GM18867 (cell line): ENCODE data around the gene LCORL.
A peak's percentile ranks its signal among the peaks of the same experiment; 100 is the strongest.
"Not testable (repeated sequence)": the region's sequence is repeated elsewhere in the genome, so short reads cannot be mapped to it uniquely, and the experiment has no call there.

Experiments
- ATAC-seq: cut with Tn5 transposase; IDR thresholded peaks from one replicate; pipeline ENCODE4 v1.9.1; 2021; ENCODE audit warnings: mild to moderate bottlenecking, moderate library complexity; ENCODE audit not compliant: unreplicated experiment

Gene LCORL

GRCh38 chr4:17865866-17866363 is 155.6 kb downstream of the LCORL start:
- ATAC-seq = no peak

GRCh38 chr4:17861906-17862305 is 159.6 kb downstream of the LCORL start:
- not testable (repeated sequence) for ATAC-seq

- no peak for ATAC-seq
Observed at GRCh38 chr4:17859793-17860406, 161.7 kb downstream of the LCORL start.

GRCh38 chr4:17854036-17854435 is 167.5 kb downstream of the LCORL start:
- ATAC-seq = no peak

- ATAC-seq = no peak
Observed at GRCh38 chr4:17851959-17852358, 169.6 kb downstream of the LCORL start.

GRCh38 chr4:17850295-17850694 is 171.3 kb downstream of the LCORL start:
- not testable (repeated sequence) for ATAC-seq

GRCh38 chr4:17846266-17846665 is 175.3 kb downstream of the LCORL start:
- no peak for ATAC-seq

GRCh38 chr4:17823871-17824669 is 197.5 kb downstream of the LCORL start:
- ATAC-seq = no peak

- peak; percentile 84 for ATAC-seq
Observed at GRCh38 chr4:17817027-17817426, 204.5 kb downstream of the LCORL start.

- ATAC-seq = no peak
Observed at GRCh38 chr4:17816142-17816541, 205.4 kb downstream of the LCORL start.

GRCh38 chr4:17814140-17814539 is 207.4 kb downstream of the LCORL start:
- no peak for ATAC-seq

GRCh38 chr4:17812801-17813200 is 208.8 kb downstream of the LCORL start:
- ATAC-seq = no peak

- ATAC-seq = no peak
Observed at GRCh38 chr4:17812125-17812524, 209.4 kb downstream of the LCORL start.

- peak; percentile 27 for ATAC-seq
Observed at GRCh38 chr4:17811078-17811603, 210.4 kb downstream of the LCORL start.

GRCh38 chr4:17810260-17811077 is 211.1 kb downstream of the LCORL start, which contains the start of the genes DCAF16 and NCAPG:
TSS of gene DCAF16 (minus strand) at chr4:17810757. CDS start at chr4:17804141, 6,616 bp downstream.
TSS of gene NCAPG (plus strand) at chr4:17810979. CDS start at chr4:17811078, 99 bp downstream.
- ATAC-seq = peak; percentile 88

GRCh38 chr4:17809667-17810066 is 211.9 kb downstream of the LCORL start:
- ATAC-seq = no peak

GRCh38 chr4:17807446-17807845 is 214.1 kb downstream of the LCORL start:
- ATAC-seq = no peak

GRCh38 chr4:17805580-17806155 is 215.9 kb downstream of the LCORL start:
- ATAC-seq = peak; percentile 20

- ATAC-seq = no peak
Observed at GRCh38 chr4:17797808-17798207, 223.7 kb downstream of the LCORL start.

- ATAC-seq = no peak
Observed at GRCh38 chr4:17794730-17795129, 226.8 kb downstream of the LCORL start.
